HepG2 (cell line): ENCODE results near the gene NPTX2. TPM values are rescaled to one million over a fixed set of nuclear protein-coding genes. Genes with fewer than 3 reads are reported as not detected.

ENCODE experiments used
- polyA plus RNA-seq, 8 experiments: library from polyadenylated mRNA; depleted of rRNA in 3 of 8; stranded (reverse) in 7 of 8; unstranded in 1 of 8; fragments of >200 nt; fragmentation: Illumina TruSeq in 4 of 8; extraction: Trizol in 4 of 8; gene quantifications; 2 replicates each; pipeline versions ENCODE4 v1.2.1 to v1.2.3, GENCODE V29; 2011 to 2016; ENCODE audit warnings: low read depth in 4 of 8, missing spikeins in 1 of 8, mixed read lengths in 1 of 8; ENCODE audit not compliant: insufficient read depth in 1 of 8
- total RNA-seq, 5 experiments: library from RNA; depleted of rRNA; stranded (reverse); fragments of >200 nt; fragmentation: Illumina TruSeq; extraction: Trizol; gene quantifications; 2 replicates each; pipeline ENCODE4 v1.2.3, GENCODE V29; 2016; ENCODE audit warnings: low read depth in 1 of 5
- TF ChIP-seq, protein P1 (sequence below): sonication (generic); formaldehyde crosslinking; IDR thresholded peaks from 2 replicates; pipeline ENCODE4 v1.4.0; 2020; ENCODE audit warnings: missing genetic modification reagents, borderline replicate concordance

Gene NPTX2
- total and polyA plus RNA-seq, 2 of the 13 experiments (the other 11 are each of a cell fraction or from before 2014, with no cell fraction given) = not detected

DNA sequence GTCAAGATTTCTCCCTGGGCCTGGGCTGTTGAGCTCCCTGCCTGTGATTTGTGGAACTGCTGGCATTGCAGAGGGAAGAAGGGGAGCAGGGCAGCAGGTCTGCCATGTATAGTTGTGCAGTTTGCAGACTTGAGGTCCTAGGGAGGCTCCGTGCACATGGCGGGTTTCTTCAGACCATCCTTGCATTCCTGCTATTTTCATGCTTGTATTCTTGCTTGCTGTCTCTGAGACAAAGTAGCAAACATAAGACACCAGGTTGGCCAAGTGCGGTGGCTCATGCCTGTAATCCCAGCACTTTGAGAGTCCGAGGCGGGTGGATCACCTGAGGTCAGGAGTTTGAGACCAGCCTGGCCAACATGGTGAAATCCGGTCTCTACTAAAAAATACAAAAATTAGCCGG is 61.1 kb downstream of the NPTX2 start (continued):
- TF ChIP-seq, protein P1, sequence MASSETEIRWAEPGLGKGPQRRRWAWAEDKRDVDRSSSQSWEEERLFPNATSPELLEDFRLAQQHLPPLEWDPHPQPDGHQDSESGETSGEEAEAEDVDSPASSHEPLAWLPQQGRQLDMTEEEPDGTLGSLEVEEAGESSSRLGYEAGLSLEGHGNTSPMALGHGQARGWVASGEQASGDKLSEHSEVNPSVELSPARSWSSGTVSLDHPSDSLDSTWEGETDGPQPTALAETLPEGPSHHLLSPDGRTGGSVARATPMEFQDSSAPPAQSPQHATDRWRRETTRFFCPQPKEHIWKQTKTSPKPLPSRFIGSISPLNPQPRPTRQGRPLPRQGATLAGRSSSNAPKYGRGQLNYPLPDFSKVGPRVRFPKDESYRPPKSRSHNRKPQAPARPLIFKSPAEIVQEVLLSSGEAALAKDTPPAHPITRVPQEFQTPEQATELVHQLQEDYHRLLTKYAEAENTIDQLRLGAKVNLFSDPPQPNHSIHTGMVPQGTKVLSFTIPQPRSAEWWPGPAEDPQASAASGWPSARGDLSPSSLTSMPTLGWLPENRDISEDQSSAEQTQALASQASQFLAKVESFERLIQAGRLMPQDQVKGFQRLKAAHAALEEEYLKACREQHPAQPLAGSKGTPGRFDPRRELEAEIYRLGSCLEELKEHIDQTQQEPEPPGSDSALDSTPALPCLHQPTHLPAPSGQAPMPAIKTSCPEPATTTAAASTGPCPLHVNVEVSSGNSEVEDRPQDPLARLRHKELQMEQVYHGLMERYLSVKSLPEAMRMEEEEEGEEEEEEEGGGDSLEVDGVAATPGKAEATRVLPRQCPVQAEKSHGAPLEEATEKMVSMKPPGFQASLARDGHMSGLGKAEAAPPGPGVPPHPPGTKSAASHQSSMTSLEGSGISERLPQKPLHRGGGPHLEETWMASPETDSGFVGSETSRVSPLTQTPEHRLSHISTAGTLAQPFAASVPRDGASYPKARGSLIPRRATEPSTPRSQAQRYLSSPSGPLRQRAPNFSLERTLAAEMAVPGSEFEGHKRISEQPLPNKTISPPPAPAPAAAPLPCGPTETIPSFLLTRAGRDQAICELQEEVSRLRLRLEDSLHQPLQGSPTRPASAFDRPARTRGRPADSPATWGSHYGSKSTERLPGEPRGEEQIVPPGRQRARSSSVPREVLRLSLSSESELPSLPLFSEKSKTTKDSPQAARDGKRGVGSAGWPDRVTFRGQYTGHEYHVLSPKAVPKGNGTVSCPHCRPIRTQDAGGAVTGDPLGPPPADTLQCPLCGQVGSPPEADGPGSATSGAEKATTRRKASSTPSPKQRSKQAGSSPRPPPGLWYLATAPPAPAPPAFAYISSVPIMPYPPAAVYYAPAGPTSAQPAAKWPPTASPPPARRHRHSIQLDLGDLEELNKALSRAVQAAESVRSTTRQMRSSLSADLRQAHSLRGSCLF (CRISPR knock-in tag) = no peak

Other genes with a start within 250 kb of the NPTX2 start
- 13.0 and 13.7 TPM in 2 replicates for gene BAIAP2L1, start 216.2 kb upstream of the NPTX2 start, total RNA-seq (2016; rRNA removed; fragmentation: Illumina TruSeq; extraction: Trizol)
- 21.5 and 23.3 TPM in 2 replicates for gene BAIAP2L1, start 216.2 kb upstream of the NPTX2 start, polyA plus RNA-seq (2011; rRNA removed)